ENCODE data around the gene LASP1. TPM values are rescaled to one million over a fixed set of nuclear protein-coding genes. Genes with fewer than 3 reads are reported as not detected.

Gene LASP1
- total RNA-seq, 1 donor from 2014 or later = 266 TPM

DNA sequence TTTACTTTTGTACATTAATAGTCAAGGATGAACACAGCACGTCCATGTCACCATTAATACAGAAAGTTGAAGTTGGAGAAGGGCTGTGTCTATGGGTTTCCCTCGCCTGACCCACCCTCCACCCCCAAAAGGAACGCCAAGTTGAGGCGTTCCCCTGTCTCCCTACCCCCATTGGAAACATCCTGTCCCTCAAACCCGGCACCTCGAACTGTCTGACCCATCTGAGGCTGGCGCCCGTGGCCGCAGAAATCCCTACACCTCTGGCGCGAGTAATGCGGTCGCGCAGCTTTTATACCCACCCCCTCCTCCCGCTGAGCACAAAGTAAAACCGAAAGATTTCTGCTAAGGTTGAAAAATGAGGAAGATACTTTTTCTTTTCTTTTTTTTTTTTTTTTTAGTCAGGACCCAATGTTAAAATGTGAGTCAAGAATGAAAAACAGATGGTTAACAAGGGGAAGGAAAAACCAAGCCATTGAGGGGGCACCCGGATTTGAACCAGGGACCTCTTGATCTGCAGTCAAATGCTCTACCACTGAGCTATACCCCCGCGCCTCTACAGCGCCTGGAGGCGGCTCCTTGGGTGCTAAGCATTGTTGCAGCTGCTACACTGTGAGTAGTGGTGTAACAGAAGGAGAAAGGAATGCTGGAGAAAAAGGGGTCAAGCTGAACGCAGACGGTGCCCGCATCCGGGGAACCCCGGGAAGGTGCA lies 887 bp upstream of the LASP1 start:
- peak; percentile 95 for DNase-seq (ENCODE audit: low spot score)

DNA sequence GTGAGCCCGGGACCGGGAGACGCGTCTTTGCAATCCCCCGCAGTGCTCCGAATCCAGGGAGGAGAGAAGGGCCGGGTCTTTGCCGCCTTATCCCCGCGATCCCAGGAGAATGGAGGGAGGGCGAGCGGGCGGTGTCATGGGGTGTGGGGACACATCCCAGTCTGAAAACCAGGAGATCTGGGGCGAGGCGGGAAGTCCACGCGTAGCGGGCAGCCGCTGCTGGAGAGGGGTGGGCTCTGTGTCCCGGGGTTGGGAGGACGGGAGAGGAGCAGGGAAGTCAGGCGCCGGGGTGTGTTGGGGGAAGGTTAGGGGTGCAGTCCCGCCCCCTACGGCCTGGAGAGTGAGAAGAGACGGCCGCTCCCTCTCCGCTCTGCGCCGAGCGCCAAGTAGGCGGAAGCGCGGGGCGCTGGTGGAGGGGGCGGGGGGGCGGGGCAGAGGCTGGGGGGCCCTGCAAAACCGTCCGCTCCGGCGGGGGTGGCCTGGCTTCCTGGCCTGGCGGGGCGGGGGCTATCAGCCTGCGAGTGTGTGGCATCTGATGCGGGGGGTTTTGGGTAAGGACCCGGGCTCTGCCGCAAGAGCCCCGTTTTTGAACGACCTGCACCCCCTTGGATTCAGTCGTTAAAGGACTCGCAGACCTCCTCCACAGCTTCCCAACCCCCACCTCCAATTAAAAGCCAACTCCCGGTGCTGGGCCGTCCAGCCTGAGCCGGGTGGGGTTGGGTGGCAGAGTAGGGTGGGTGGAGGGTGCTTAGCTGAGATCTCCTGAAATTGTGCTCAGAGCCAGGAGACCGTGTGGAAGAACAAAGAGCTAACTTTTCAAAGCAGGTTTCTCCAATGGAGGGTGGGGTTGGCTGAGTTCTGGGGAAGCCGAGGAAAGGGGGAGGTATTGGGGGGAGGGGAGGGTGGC lies 654 bp downstream of the LASP1 start:
- DNase-seq (ENCODE audit: low spot score) = peak; percentile 89

DNA sequence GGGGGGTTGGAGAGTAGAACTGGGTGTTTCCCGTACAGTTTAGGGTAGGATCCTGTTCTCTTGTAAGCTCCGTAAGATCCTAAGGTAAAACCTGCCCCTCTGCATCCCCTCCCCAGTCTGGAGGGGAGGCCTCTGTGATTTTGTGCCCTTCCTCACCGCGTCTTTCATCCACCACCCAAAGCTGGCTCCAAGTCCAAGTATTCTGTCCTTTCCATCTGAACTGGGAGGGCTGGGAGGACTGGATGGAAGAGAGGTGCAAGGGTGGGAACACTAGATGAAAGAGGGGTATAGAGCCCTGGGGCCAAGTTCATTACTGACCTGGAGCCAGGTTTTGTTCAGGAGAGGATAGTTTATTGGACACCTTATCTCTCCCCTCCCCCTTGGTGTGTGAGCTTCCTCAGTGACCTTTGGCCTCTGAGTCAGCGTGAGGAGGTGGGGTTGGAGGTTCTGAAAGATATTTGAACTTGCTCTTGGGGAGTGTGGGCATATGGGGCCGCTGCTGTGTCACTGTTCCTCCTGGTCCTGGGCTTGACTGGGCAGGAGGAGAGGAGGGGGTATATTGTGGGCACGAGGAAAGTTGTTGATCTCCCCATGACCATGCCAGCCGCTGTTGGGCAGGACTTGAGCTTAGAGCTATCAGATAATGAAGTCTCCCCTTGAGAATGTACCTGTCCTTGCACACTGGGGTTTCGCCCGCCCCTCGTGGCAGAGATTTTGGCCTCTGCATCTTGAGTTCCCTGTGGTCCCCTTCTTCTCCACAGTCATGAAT lies 1.6 kb downstream of the LASP1 start:
- peak; percentile 81 for DNase-seq (ENCODE audit: low spot score)

DNA sequence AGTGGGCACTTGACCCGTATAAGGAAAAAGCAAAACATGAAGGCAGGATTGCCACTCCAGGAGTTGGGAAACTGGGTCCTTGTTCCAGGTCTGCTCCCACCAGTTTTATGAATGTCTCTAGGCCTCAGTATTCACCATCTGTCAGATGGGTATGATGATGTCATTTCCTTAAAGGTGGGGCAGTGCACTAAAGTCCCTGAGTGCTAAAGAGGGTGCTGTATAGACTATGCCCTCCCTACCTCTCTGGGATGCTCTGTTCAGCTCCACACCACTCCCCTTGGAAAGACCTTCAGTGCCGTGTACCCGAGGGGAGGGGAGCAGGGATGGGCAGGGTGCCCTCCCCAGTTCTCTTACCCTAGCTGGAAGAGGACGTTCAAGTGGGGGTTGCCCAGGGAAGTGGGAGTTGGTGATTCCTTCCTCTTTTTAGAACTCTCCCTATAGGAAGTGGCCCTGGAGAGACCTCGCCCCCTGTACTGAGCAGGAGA lies 2.2 kb downstream of the LASP1 start:
- DNase-seq (ENCODE audit: low spot score) = no peak

DNA sequence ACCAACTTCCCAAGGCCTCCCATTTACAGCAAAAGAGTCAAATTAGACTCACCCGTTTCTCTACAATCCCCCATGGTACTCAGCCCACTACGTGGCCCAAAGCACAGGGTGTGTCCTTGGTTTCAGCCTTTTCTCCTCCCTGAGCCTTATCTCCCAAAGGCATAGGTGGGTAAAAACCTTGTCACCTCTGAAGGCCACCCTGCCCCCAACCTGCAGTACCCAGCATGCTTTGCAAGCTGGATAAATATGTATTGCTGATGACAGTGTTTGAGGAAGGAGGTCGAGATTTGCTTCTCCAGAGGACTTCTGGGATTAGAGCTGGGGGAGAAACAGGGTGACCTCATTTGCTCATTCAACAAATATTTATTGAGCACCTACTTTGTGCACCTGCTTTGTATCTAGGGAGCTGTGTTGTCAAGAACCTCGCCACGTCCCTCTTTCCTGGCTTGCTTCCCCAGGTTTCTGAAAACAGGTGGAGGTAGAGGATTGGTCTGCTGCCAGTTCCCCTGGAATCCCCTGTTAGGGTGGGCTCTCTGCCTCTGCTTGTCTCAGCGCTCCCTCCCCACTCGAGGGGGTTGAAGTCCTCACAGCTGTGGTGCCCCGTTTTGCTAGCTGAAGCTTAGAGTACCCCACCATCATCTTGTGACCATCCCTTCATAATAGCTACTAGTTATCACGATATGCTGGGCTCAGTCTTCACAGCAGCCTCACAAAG lies 3.0 kb downstream of the LASP1 start:
- DNase-seq (ENCODE audit: low spot score) = no peak

DNA sequence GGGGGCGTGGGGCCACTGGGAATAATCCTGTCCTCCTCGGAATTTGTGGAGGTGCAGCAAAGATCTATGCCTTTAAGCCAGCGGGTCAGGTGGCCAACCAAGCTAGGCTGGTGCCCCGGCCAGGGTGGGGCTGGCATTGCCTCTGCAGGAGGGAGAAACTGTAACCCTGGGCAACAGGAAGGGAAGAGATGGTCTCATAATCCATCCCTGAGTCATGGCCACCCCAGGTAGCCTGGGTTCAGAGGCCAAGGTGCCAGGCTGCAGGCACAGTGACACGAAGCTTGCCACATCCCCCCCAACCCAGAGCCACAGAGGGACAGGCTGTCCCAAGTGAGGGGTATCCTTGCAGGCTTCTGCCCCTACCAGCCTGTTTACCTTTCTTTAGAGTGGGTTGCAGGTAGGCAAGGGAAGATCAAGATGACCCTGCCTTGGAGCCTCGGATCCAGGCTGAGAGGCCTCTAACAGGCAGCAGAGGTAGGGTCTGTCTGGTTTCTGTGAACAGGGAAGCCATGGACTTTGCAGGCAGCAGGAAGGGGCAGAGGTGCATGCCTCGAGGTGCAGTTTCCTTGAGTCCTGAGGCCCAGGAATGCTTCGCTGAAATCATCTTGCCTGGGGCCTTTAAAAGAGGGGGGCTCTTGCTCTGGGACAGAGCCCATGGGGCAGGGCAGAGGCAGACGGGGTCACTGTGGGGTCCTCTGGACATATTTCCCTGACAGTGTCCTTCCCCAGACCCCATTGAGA lies 4.0 kb downstream of the LASP1 start:
- no peak for DNase-seq (ENCODE audit: low spot score)

DNA sequence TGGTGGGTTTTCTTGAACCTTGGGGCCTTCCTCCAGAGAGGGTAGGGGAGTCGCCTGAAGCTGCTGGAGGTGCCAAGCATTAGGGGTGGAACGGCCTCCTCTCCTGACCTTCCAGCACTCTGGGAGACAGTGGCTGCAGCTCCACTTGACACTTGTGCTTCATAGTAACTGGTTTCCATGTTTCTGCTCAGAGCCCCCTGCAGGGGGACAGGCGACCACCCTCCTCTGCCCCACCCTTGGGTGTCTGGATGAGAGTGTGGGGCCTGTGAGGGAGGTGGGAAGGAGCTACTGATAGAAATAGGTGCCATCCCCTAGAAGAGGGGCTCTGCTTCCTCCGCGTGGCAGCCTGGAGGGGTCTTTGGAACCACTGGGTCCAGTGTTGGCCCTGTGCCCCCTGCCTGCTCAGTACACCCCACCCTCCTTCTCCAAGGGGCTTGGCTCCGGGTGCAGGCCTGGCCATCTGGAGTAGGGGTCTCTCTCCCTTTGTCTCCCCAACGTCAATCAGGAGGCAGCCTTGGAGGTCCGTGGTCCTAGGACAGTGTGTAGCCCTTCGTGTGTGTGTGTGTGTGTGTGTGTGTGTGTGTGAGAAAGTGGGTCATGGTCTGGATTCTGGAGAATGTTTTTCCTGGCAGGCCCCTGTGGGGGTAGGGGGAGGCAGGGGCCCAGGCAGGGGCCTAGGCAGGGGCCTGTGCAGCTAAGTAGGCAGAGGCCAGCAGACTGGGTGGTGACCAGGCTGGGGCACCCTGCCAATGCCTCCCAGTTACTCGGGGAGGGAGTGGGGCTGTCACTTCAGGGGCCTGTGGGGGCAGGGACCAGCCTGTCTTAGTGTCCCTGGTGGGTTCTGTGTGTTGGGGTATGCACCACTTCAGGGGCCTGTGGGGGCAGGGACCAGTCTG lies 4.9 kb downstream of the LASP1 start:
- peak; percentile 81 for DNase-seq (ENCODE audit: low spot score)

DNA sequence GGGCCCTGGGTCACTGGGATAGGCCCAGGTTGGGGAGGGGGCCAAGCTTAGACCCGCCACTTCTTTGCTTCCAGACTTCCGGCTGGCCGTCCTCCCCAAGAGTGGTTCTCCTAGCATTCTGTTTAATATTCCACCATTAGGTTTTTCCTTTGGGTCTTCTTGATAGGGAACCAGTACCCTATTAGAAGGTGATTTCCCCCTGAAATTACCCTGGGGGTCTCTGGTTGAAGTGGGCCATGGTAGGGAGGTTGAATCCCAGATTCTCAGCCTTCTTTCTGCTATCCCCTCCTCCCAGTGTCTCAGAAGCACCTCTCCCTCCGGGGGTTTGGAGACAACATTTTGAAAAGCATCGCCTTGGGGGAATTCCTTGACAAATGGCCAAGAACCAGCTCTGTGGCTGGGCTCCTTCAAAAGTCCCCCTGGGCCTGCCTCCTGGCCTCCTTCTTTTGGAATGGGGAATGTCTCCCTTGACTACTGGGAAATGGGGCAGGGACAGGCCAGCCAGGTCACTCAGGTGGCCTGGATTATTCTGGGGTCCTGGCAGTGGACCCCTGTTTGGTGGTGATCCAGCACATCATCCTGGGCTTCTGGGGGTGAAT lies 5.7 kb downstream of the LASP1 start:
- no peak for DNase-seq (ENCODE audit: low spot score)

DNA sequence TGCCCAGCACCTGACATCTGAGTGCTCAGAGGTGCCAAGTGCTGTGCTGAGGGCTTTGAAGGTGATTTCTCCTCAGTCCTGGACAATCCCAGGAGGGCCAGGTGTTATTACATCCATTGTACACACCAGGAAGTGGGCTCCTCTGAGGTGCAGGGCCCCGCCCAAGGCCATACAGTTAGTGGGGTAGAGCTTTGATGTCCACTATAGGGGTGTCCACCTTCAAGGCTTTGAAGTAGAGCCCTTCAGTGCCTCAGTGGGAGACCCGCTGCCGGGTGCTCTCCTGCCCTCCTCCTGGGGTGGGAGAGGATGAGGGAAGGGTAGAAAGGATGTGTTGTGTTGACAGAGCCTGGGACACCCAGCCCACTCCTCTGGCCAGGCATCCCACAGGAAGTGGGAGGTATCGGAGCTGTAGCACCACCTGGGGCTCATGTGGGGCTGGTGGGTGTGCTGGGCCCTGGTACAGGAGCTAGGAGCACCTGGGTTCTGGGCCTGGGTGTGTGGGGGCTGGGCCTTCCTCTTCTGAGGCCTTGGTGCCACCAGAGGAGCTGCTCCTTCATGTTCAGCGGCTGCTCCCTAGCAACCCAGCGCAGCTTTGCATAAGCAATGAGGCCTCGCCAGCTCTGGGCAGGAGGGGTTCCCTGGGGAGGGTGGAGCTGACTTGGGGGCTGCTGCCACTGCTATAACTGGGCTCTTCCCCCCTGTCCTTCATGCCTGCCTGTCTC lies 7.4 kb downstream of the LASP1 start:
- no peak for DNase-seq (ENCODE audit: low spot score)

DNA sequence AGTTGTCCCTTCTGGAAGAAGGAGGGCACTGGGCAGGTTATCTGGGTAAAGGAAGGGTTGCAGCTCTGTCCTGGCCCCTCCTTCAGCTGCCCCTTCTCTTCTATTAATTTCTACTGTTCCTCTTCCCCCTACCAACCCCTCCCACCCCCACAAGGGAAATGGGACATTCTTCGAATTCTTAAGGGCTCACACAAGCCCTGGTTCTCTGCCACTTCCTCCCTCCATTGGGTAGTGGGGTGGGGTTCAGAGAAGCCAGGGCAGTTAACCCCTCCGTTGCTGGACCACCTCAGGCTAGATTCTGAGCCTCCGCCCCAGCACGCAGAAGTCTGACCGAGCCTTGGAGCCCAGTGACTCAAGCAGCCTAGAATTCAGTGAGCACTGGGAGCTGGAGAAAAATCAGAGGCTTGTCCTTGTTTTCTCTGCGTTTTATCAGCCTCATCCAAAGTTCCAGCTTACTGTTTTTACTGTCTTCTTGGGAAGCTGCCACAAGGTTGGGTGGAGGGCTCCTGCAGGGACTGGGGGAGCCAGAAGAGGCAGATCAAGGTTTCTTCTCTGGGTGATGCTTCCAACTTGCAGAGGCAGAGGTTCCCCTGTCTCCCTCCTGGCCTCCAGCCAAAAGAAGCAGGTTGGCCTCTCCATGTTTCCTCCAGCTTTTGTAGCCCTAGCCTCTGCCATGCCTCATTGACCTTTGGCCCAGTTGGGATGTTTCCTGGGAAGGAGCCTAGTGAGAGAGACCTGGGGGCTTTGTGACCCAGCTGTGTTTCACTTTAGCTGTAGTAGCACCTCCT lies 10.2 kb downstream of the LASP1 start:
- peak; percentile 93 for DNase-seq (ENCODE audit: low spot score)

DNA sequence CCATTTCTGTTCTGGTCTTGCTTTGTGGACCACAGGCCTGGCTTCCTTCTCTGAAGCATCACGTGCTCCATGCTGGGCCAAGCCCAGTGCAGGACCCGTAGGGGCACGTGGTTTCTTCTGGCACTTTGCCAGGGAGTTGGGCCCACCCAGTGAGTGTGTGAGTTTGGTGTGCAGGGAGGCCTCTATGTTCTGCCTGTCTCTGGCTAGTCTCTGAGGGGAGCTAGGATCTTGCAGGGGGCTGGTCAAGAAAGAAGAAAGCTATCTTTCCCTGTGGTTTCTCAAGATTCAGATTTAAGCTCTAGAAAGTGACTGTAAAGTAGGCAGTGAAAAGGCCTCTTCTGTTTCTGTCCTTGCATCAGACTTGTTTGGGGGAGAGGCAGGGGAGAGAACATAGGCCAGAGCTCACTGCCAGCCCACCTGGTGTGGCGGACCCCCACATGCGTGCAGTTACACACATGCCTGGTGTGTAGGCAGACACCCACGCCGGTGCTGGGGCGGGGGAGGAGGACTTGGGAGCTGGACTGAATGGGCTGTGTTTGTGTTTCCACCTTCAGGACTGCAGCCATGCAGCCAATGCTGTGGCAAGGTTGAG lies 11.8 kb downstream of the LASP1 start:
- DNase-seq (ENCODE audit: low spot score) = peak; percentile 97

DNA sequence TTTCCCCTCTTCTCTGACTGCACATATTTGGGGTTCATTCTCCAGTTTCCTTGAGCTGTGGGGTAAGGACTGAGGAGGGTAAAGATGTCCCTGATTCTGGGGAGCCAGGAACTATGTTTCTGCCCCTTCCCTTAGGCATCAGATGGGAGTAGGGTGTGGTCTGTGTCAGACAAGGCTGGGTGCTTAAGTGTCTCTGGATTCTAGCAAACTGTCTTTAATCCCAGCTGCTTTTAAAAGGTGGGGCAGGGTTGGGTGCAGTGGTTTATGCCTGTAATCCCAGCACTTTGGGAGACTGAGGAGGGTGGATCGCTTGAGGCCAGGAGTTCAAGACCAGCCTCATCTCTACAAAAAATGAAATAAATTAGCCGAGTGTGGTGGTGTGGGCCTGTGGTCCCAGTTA lies 13.0 kb downstream of the LASP1 start:
- peak; percentile 56 for DNase-seq (ENCODE audit: low spot score)

DNA sequence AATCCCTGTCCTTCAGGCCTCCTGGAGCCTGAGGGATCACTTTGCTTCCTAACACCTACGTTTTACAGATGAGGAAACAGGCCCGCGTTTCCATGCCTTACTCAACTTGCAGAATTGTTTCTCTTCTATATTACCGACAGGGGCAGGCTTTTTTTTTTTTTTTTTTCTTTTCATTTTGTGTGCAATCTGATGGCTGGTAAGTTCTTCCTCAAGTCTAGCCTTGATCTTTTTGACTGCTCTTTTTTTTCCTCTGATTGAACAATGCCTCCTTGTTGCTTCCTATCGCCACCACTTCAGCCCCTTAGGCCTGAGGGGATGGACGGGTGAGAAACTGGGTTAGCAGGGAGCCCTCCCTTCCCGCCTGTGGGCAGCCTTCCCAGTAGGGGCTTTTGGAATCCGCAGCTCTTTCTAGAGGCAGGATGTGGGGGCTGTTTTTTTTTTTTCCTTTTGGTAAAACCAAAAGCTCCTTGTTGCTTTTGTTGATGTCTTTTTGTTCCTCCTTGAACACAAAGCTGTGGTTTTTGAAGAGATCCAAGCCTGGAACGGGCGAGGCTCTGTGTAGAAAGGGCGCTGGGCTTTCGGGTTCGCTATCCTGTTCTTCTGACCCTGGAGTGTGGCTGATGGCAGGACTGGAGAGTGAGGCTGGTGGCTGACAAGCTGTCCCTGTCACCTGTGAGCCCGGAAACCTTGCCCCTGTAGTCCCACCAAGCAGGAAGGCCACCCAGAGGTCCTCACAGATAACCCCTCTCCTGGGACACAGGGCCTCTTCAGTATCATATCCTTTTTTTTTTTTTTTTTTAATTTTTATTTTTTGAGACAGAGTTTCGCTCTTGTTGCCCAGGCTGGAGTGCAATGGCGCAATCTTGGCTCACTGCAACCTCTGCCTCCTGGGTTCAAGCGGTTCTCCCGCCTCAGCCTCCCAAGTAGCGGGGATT lies 14.0 kb downstream of the LASP1 start:
- no peak for DNase-seq (ENCODE audit: low spot score)

DNA sequence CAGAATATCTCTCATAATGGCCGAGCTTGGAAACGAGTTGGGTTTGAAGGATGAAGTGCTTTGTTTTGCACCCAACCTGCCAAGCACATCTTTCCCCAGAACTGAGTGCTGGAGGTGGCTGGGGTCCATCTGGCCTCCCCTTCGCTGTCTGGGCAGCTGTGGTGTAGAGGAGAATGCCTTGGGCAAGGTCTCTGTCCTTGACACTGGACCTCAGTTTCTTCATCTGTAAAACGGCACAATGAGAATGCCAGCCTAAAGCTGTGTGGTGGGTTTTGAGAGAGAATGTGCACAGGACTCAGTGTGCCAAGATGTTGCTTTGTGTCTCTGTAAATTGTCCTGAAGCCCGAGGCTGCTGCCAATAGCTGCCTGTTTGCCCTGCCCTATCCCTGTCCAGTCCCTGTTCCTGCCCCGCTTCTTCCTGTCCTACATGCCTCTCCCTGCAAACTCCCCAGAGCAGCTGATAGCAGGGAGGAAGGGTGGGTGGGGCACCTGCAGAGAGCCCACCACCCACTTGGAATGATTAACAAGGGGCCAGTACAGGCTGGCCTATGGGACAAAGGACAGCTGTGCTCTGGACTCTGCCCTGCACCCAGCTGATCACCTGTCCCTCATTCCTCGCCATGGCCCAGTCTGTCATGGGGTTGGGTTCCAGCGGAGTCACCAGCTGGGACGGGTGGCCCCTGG lies 15.3 kb downstream of the LASP1 start:
- no peak for DNase-seq (ENCODE audit: low spot score)
